ENCODE data around the gene SLC4A7. TPM values are rescaled to one million over a fixed set of nuclear protein-coding genes. Genes with fewer than 3 reads are reported as not detected.
A peak's percentile ranks its signal among the peaks of the same experiment; 100 is the strongest.

SLC4A7 gene
- total RNA-seq, 1 donor from 2014 or later: 67.4 TPM

- no peaks in the 10 kb centered on the region for H3K27me3 Mint-ChIP-seq (ENCODE audit: low read depth)
- H3K9me3 Mint-ChIP-seq (ENCODE audit: low read depth): no peaks in the 10 kb centered on the region
- peaks cover 5% of the 10 kb centered on the region for H3K36me3 Mint-ChIP-seq (ENCODE audit: low read depth)
- no peak overlapping the region for H3K4me3 Mint-ChIP-seq (ENCODE audit: unreplicated experiment)
- no peak for DNase-seq (ENCODE audit: low spot score)
- peaks cover 42% of the 10 kb centered on the region for H3K4me1 Mint-ChIP-seq (ENCODE audit: low read depth)
- H3K27ac Mint-ChIP-seq (ENCODE audit: unreplicated experiment): peak overlapping the region; percentile 1
- no peak for TF ChIP-seq CTCF (IDR thresholded peaks at IDR 0.05)
Measured at GRCh38 chr3:27324686-27325085, 159.5 kb downstream of the SLC4A7 start.

DNA sequence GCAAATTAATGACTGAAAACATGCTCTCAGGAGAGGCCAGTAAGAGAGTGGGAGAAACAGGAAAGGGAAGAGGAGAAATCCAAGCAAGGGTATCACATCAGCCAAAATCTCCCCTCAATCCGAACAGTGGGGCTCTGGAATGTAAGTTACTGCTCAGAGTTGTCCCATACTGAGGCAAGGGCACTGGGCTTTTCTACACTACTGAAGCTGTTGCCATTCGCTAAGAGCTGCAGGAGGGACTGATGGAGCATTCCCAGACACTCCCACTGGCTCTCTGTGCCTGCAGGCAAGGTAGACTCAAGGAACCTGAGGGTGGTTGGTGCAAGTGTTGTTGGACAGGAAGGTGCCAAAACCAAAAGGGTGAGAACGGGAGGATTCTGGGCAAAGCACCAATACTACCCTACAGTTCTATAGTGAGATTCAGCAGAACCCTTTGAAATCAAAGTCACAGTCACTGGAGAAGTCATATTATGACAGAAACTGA lies 161.1 kb downstream of the SLC4A7 start:
- no peak overlapping the region for H3K4me3 Mint-ChIP-seq (ENCODE audit: unreplicated experiment)
- H3K27ac Mint-ChIP-seq (ENCODE audit: unreplicated experiment): no peak overlapping the region
- H3K36me3 Mint-ChIP-seq (ENCODE audit: low read depth): peaks cover 4% of the 10 kb centered on the region
- H3K4me1 Mint-ChIP-seq (ENCODE audit: low read depth): peaks cover 42% of the 10 kb centered on the region
- no peak for DNase-seq (ENCODE audit: low spot score)
- TF ChIP-seq CTCF (IDR thresholded peaks at IDR 0.05): no peak
- no peaks in the 10 kb centered on the region for H3K9me3 Mint-ChIP-seq (ENCODE audit: low read depth)
- H3K27me3 Mint-ChIP-seq (ENCODE audit: low read depth): no peaks in the 10 kb centered on the region

Other genes starting within 250 kb of the SLC4A7 start
- gene NEK10, start 115.0 kb downstream of the SLC4A7 start, total RNA-seq: 7.3 to 7.9 TPM (median 7.5 TPM) in 3 replicates
- gene EOMES, start 237.9 kb upstream of the SLC4A7 start, total RNA-seq: not detected in 3 replicates